Muscle of arm (tissue), 12 donors: ENCODE measurements around the gene CDC42EP1. TPM values are rescaled to one million over a fixed set of nuclear protein-coding genes. Genes with fewer than 3 reads are reported as not detected.
"Not testable (repeated sequence)": the region's sequence is repeated elsewhere in the genome, so short reads cannot be mapped to it uniquely, and the experiment has no call there.

Experiments used
- DNase-seq: peaks from one replicate; pipeline ENCODE4 v3.0.0-alpha.2; 2013
- polyA plus RNA-seq, 12 donors: library from polyadenylated mRNA; unstranded; fragments of 120-200 nt; gene quantifications; one replicate each; pipeline ENCODE4 v1.2.1, GENCODE V29; 2013; ENCODE audit not compliant: insufficient read length in 12 of 12

CDC42EP1 gene
- polyA plus RNA-seq, 12 donors = 24.6 to 89.5 (median 31.7) TPM; not detected in 1

DNA sequence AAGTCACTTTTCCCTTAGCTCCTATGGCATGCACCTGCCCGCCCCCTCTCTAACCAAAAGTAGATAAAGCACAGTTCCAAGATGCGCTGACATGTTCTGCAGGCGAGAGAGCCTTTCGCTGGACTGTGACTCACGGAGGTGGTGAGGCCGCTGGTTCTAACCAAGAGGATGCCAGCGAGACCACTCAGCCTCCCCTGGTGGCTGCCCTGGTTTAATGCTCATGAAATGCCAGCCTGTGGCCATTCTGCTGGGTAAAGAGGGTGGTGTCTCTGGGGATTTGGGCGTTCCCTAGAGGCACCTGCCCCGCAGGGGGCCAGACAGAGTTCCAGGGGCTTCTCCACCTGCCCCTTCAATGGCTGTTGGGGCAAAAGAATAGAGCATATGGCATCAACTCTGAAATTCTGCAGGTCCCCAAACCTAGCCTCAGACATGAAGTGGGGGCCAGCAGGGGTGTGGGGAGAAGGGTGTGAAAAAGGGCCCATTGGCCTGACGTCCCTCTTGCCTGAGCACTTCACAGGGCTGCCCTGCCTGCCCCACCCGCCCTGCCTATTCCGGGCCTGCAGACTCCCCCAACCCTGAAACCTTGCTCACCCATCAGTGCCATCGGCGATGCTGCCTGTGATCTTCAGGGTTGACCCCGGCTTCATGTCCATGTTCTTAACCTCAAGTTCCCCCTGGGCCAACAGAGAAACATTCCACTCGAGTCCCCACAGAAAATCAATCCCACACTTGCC is 11.1 kb downstream of the CDC42EP1 start:
- DNase-seq = no peak

DNA sequence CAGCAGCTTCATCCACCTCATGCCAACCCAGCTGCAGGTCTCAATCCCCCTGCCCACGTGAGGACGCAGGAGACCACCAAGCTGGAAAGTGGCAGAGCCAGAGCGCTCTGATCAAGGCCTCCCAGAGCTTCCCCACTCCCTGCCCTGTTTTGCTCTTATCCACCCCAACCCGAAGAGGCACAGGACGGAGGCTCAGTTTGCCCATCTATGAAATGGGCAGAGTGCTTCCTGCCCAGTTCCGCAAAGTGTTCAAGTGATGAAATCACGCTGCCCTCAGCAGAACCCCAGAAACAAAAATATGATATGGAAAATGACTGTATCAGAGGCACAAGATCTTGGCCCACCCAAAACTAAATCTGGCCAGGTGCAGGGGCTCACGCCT is 11.7 kb downstream of the CDC42EP1 start:
- DNase-seq = no peak

DNA sequence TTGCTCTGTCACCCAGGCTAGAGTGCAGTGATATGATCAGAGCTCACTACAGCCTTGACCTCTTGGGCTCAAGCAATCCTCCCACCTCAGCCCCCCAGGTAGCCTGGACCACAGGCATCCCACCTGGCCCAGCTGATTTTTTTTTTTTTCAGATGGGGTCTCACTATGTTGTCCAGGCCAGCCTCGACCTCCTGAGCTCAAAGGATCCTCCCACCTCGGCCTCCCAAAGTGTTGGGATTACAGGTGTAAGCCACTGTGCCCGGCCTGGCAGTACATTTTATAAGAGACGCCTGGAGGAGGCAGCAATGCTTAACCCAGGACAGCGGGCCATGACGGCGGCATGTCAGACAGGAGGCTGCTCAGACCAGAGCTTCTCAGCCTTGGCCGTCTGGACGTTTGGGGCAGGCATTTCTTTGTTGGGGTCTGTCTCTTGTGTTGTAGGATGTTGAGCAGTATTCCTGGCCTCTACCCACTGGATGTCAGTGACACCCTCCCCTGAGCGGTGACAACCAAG is 15.3 kb downstream of the CDC42EP1 start:
- DNase-seq = no peak

DNA sequence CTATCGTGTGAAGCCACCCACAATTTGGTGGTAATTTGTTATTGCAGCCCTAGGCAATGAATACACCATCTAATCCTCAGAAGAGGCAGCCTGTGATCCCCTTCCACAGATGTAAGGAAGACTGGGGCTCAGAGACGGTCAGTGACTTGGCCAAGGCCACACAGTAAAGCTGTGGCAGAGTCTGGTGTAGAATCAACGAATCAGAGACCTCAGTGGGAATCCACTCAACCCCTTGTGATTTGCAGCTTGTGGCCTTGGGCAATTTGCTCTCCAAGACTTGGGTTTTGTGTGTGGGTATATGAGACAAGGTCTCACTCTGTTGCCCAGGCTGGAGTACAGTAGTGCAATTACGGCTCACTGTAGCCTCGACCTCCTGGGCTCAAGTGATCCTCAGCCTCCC is 17.7 kb downstream of the CDC42EP1 start:
- DNase-seq = no peak

DNA sequence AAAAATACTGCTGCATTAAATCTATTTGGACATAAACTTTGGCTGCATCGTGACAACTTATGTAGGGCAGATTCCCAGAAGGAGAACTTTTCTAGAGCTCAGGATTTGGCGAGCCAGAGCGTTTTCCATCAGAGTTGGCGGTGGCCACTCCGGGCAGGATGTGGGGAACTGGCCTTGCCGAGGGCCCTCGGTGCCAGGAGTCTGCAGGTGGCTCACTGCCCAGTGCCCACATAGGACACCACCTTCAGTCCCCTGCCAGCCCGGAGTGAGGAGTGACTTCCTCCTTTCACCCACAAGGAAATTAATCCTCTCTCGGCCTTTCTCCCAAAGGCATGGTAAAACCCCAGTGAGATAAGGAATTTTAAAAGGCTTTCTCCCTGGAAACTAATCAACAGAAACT is 21.2 kb downstream of the CDC42EP1 start:
- DNase-seq = peak; percentile 61

DNA sequence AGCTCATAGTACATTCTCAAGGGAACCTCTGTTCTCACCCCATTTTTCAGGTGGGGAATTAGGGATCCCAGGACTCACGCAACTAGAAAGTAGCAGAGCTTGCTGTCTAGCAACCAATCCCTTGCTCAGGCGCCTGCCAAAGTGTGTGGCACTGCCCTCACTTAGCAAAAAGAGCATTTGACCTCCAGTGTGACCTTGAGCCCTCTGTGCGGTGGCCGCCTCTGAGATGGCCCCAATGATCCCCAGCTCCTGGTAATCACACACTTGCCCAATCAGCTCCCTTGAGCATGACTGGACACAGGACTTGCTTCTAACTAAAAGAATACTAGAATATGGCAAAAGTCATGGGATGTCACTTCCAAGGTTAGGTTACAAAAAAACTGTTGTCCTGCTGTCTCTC is 22.2 kb downstream of the CDC42EP1 start:
- DNase-seq = no peak

DNA sequence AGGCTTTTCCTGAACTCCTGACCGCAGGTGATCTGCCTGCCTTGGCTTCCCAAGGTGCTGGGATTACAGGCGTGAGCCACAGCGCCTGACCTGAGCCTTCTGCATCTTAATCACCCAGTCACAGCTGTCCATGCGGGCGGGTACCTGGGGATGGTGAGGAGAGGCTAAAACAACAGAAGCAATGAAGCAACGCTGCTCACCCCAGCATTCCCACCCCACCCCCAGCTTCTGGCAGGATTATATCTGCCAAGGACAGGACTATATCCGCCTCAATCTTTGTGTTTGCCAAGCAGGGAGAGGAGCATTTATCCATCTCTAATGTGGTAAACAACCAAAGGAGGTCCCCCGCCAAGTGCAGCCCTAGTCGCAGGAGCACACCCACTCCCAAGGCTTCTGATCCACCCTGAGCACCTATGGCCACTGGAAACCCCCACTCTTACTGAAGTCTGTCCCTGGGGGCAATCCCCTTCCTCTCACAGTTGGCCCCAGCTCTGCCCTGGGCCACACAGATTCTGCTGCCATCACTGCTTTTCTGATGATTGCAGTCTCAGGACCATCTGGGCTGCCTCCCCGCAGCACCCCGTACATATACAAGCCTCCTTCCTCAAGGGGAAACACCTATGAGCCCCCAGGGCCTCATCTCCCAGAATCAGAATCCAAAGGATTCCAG is 28.4 kb downstream of the CDC42EP1 start:
- no peak for DNase-seq

DNA sequence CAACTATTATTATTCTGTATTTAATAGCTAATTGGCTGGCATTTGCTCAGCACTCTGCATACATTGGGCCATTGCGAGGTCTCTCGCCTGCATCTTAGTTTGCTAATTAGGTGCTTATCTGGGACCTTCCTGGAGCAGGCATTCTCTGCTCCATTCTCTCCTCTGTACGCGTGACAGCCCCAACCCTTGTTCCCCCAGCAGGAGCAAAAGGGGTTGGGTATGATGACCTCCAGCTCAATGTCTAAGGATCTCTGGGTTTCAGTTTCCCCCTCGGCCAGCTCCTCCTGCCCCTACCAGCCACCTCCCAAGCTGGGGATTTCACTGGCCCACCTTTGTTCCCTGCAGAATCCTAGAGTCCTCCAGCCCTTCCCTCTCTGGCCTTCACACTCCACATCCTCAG is 29.4 kb downstream of the CDC42EP1 start:
- no peak for DNase-seq

DNA sequence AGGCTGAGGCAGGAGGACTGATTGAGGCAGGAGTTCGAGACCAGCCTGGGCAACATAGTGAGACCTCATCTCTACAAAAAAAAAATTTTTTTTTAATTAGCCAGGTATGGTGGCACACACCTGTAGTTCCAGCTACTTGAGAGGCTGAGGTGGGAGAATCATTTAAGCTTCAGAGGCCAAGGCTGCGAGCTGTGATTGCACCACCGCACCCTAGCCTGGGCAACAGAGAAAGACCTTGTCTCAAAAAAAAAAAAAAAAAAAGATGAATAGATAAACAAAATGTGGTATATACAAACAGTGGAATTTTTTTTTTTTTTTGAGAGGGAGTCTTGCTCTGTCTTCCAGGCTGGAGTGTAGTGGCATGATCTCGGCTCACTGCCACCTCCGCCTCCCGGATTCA is 30.8 kb downstream of the CDC42EP1 start:
- DNase-seq = not testable (repeated sequence)

DNA sequence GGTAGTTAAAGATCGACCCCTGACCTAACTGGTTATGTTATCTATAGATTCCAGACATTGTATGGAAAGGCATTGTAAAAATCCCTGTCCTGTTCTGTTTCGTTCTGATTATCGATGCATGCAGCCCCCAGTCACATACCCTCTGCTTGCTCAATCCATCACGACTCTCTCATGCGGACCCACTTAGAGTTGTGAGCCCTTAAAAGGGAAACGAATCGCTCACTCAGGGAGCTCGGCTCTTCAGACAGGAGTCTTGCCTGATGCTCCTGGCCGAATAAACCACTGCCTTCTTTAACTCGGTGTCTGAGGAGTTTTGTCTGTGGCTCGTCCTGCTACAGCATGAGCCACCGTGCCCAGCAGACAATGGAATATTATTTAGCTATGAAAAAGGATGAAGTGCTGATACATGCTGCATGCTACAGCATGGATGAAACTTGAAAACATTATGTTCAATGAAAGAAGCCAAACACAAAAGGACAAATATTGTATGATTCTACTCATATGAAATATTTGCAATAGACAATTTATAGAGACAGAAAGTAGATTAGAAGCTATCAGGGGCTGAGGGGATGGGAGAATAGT is 31.6 kb downstream of the CDC42EP1 start:
- no peak for DNase-seq

DNA sequence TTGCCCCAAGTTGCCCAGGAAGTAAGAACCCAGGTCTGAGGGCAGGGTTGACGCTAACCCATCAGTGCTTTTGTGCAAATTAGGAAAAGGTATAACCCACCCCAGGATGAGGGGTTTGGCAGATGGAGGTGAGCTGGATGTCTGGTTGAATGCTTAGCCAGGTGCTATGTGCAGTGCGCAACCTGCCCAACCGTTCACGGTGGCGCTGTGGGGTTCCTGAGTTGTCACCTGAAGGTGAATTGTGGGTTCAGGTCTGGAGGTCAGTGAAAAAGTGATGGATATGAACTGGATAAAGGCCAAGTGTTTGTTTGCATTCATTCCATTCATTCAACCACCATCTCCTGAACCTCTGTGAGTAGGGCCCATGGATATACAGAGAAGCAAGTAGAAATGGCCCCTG is 34.0 kb downstream of the CDC42EP1 start:
- DNase-seq = no peak

DNA sequence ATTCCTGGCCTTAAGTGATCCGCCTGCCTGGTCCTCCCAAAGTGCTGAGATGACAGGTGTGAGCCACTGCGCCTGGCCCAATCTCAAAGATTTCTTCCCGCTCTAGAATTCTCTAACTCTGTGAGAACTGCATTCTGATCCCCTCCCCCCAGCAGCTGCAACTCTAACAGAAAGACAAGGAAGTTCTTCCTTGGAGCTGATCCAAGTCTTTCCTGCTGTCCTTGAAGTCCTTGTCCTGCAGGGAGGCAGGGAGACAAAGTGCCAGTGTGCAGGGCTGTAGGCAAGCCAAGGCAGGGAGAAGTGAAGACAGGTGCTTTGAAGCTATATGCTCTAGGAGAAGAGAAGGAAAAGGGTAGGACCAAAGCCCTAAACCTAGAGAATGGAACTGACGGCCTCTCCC is 38.9 kb downstream of the CDC42EP1 start:
- peak; percentile 61 for DNase-seq

DNA sequence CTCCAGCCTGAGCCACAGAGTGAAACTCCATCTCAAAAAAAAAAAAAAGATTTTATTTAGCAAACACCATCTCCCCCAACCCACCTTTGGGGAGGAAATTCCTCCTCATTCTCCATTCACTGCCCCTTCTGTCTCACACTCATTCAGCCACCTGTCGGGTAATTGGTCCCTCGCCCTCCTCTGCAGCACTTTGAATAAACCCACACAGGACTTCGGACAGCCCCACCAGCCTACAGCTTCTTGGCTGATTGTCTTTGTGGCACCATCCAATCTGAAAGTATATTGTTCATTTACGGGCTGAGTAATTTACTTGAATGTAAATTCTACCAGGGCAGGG is 40.9 kb downstream of the CDC42EP1 start:
- no peak for DNase-seq

DNA sequence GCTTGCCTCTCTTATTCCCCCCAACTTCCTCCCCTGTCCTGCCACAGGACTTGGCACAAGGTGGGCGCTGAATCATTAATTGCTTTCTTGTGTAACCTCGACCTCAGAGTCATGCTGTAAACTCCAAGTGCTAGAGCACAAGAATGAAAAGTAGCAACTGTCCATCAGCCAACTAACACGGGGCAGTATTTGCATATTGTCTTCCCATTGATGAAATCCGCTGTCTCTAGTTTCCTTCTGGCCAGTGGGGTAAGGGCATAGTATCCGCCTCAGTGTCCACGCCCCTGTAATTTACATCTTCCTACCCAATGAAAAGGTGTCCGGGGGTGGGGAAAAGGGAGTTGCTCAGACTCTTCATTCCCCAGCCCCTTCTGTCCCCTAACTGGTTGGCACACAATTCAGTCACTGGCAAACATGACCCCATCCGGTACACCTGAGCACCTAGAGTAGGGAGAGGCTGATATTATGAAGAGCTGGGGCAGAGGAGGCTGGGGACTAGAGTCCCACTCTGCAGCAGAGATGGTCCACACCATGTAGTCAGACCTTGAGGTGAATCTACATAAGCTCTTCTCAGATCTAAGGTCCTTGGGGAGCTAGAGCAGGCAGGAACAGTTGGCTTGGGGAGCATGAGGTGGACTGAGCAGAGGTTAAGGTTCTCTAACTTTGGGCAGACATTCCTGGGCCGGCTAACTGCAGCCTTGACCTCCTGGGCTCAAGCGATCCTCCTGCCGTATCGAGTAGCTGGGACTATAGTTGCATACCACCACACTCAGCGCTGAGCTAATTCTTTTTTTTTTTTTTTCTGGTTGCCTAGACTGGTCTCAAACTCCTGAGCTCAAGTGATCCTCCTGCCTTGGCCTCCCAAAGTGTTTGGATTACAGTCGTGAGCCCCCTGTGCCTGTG is 41.5 kb downstream of the CDC42EP1 start:
- DNase-seq = no peak

DNA sequence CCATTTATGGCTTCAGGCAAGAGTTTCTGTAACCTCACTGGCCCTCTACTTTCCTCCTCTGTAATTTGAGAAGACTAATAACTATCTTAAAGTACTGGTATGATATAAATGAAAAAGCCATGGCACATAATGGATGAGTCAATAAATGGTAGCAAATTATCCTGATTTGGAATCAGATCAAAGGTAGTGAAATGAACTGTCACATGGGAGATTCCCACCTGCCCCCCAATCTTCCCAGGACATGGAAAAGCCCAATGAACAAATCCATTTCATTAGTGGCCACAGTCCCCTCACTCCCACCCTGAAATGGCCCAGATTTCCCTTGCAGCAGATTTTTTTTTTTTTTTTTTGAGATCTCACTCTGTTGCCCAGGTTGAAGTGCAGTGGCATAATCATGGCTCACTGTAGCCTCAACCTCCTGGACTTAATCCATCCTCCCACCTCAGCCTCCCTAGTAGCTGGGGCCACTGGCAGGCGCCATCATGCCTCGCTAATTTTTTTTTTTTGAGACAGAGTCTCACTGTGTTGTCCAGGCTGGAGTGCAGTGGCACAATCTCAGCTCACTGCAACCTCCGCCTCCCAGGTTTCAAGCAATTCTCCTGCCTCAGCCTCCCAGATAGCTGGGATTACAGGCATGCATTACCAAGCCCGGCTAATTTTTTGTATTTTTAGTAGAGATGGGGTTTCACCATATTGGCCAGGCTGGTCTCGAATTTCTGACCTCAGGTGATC is 42.4 kb downstream of the CDC42EP1 start:
- DNase-seq = not testable (repeated sequence)

DNA sequence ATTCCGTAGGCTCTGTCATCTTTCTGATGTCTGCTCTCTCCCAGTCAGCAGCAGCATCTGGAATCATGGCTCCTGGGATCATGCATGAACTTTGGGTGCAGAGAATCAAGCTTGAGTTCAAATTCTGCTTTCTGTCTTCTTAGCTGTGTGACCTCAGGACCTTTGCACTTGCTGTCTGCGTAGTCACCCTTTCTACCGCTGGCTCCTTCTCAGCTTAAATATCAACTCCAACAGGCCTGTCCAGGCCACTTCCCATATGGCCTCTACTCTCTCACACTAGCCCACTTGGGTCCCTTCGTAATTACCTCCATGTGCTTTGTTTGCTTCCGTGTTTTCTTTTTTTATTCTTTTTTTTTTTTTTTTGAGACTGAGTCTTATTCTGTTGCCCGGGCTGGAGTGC is 43.8 kb downstream of the CDC42EP1 start:
- DNase-seq = no peak

DNA sequence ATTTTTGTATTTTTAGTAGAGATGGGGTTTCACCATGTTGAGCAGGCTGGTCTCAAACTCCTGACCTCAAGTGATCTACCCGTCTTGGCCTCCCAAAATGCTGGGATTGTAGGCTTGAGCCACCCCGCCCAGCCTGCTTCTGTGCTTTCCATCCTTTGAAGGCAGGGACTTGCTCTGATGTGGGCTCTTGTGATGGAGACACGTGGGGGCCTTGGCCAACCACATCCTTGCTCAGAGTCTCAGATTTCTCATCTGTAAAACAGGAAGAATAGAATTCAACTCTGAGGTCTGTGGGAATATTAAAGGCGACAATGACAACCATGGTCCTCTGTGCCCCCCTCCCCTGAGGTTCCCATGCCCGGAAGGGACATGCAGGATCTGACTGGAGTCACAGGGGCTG is 44.6 kb downstream of the CDC42EP1 start:
- no peak for DNase-seq

DNA sequence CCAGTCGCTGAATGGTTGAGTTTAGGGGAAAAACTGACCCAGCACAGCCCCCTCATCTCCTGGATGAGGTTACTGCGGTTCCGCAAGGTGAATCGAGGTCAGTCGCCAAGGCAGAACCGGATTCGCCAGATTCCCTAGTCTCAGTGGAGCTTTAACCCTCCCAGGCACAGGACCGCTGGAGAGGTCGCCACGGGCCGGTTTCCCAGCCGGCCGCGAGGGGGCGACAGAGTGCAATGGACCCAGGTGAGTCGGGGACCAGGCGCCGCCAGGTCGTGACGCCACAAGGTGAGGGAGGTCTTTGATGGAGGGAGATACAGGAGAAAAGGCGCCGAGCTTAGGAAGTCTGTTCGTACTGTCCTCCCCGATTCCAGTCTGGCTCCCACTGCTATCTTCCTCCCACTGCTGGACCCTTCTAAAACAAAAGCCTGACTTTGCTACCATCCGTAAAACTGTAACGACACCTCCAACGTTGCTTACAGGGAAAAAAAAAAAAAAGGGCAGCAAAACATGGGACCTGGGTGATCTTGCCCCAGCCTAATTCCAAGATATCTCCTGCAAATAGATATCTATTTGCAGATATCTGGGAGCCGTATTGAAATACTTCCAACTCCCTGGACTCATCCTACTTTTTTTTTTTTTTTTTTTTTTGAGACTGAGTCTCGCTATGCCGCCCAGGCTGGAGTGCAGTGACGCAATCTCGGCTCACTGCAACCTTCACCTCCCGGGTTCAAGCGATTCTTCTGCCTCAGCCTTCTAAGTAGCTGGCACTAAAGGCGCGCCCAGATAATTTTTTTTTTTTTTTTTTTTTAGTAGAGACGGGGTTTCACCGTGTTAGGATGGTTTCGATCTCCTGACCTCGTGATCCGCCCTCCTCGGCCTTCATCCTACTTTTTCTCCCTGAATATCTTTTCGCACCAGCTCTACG is 47.0 kb downstream of the CDC42EP1 start:
- peak; percentile 82 for DNase-seq

DNA sequence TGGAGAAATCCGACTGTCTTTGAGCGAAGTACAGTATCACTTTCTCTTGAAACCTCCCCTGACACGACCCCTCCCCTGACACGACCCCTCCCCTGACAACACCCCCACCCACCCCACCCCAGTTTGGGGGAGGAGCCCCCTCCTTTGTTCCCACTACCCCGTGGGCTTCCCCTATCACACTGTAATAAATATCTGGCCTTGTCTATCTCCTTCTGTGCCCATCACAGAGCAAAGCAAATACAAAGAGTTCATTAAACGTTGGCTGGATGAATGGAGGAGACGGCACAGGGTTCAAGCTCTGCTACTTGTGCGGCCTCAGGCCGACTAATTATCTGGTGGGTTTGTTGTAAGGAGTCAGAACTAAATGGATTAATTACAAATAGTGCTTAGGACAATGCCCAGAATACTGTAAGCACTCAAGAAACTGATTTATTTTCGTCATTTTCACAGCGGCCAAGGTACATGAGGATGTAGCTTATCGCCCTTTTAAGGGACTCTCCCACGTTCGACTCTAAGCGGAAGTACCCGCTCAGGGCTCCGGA is 47.7 kb downstream of the CDC42EP1 start:
- DNase-seq = no peak
